Ovary (tissue), 3 donors: Measurements from ENCODE around the gene NKX1-1.

ENCODE experiments used
- EP300 ChIP-seq: sonication (generic); formaldehyde crosslinking; IDR thresholded peaks from one replicate; pipeline ENCODE4 v1.6.1; 2017; ENCODE audit warnings: antibody characterized with exemption
- POLR2A ChIP-seq: fragments of 450-650 bp; IDR thresholded peaks from one replicate; pipeline ENCODE4 v1.6.1; 2017; ENCODE audit warnings: antibody characterized with exemption, mild to moderate bottlenecking, moderate library complexity
- TF ChIP-seq, protein P1 (sequence below), 3 donors: fragments of 450-650 bp in 2 of 3; fragments of 200-600 bp in 1 of 3; IDR thresholded peaks; one replicate each; pipeline versions ENCODE4 v1.5.1 to v1.8.0; 2016 to 2022; ENCODE audit warnings: antibody characterized with exemption in 3 of 3, mild to moderate bottlenecking in 1 of 3
- donor health status: DM: no; HTN: no; CAD: no.

DNA sequence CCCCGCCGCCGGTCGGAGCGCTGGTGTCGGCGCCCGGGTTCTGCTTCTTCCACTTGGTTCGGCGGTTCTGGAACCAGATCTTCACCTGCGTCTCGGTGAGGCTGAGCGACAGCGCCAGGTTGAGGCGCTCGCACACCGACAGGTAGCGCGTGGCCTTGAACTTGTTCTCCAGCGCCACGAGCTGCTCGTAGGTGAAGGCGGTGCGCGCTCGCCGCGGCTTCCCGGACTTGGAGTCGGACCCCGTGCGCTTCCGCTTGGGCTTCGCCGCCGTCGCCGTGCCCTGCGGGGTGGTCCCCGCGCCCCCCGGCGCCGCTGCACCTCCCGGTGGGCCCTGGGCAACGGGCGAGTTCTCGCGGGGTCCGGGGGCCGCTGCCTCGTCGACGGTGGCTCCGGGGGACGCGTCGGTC, 3.1 kb downstream of the NKX1-1 start:
- TF ChIP-seq, protein P1, sequence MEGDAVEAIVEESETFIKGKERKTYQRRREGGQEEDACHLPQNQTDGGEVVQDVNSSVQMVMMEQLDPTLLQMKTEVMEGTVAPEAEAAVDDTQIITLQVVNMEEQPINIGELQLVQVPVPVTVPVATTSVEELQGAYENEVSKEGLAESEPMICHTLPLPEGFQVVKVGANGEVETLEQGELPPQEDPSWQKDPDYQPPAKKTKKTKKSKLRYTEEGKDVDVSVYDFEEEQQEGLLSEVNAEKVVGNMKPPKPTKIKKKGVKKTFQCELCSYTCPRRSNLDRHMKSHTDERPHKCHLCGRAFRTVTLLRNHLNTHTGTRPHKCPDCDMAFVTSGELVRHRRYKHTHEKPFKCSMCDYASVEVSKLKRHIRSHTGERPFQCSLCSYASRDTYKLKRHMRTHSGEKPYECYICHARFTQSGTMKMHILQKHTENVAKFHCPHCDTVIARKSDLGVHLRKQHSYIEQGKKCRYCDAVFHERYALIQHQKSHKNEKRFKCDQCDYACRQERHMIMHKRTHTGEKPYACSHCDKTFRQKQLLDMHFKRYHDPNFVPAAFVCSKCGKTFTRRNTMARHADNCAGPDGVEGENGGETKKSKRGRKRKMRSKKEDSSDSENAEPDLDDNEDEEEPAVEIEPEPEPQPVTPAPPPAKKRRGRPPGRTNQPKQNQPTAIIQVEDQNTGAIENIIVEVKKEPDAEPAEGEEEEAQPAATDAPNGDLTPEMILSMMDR (IDR thresholded peaks at IDR 0.05): no peak
- TF ChIP-seq POLR2A: no peak
- TF ChIP-seq EP300: no peak
